Nephron progenitor cell (in vitro differentiated cells): ENCODE results near the gene DCD.
"Not testable (repeated sequence)": the region's sequence is repeated elsewhere in the genome, so short reads cannot be mapped to it uniquely, and the experiment has no call there.

Experiments used
- DNase-seq: peaks from one replicate; pipeline ENCODE4 v3.0.0; 2021
- H3K27ac Mint-ChIP-seq: 2 replicates; pipeline ENCODE4 v1.8.0; 2021; ENCODE audit warnings: mild to moderate bottlenecking, moderate library complexity, mixed read lengths
- H3K27me3 Mint-ChIP-seq: 2 replicates; pipeline ENCODE4 v1.8.0; 2021; ENCODE audit warnings: mild to moderate bottlenecking, low read depth, mixed read lengths; ENCODE audit not compliant: poor library complexity
- H3K36me3 Mint-ChIP-seq: 2 replicates; pipeline ENCODE4 v1.8.0; 2021; ENCODE audit warnings: low read depth, mixed read lengths
- H3K4me1 Mint-ChIP-seq: 2 replicates; pipeline ENCODE4 v1.8.0; 2021; ENCODE audit warnings: mixed read lengths
- H3K4me3 Mint-ChIP-seq: 2 replicates; pipeline ENCODE4 v1.8.0; 2021; ENCODE audit warnings: mild to moderate bottlenecking, moderate library complexity, mixed read lengths
- H3K9me3 Mint-ChIP-seq: 2 replicates; pipeline ENCODE4 v1.8.0; 2021; ENCODE audit warnings: mild to moderate bottlenecking, moderate library complexity, mixed read lengths
- TF ChIP-seq, protein P1 (sequence below): fragments of 200-600 bp; sonication (generic); IDR thresholded peaks from 2 replicates; pipeline ENCODE4 v1.5.0; 2021; ENCODE audit warnings: antibody characterized with exemption

Gene DCD

DNA sequence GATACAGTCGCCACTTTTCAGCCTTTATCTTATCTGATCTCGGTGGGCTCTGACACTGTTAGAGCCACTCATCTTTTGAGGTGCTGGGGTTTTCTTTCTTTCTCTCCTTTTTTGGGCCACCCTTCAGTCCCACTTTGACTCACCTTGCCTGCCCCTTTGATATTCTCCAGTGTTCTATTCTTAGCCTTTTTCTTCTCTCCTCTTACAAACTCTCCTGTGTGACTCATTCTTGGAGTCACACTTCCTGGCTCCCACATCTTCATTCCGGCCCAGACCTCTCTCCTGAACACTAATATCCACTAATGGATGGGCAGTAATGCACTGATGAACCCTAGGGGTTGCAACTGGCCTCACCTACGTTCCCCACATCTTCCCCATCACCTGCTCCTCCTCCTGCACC is 2.2 kb upstream of the DCD start:
- Mint-ChIP-seq H3K4me3 (no peak overlapping the region), H3K27ac (no peak overlapping the region), H3K27me3 (peaks cover 21% of the 10 kb centered on the region), H3K9me3 (no peaks in the 10 kb centered on the region), H3K4me1 (peaks cover 4% of the 10 kb centered on the region), H3K36me3 (no peaks in the 10 kb centered on the region)
- DNase-seq, result no peak
- TF ChIP-seq, protein P1, sequence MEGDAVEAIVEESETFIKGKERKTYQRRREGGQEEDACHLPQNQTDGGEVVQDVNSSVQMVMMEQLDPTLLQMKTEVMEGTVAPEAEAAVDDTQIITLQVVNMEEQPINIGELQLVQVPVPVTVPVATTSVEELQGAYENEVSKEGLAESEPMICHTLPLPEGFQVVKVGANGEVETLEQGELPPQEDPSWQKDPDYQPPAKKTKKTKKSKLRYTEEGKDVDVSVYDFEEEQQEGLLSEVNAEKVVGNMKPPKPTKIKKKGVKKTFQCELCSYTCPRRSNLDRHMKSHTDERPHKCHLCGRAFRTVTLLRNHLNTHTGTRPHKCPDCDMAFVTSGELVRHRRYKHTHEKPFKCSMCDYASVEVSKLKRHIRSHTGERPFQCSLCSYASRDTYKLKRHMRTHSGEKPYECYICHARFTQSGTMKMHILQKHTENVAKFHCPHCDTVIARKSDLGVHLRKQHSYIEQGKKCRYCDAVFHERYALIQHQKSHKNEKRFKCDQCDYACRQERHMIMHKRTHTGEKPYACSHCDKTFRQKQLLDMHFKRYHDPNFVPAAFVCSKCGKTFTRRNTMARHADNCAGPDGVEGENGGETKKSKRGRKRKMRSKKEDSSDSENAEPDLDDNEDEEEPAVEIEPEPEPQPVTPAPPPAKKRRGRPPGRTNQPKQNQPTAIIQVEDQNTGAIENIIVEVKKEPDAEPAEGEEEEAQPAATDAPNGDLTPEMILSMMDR, result no peak

DNA sequence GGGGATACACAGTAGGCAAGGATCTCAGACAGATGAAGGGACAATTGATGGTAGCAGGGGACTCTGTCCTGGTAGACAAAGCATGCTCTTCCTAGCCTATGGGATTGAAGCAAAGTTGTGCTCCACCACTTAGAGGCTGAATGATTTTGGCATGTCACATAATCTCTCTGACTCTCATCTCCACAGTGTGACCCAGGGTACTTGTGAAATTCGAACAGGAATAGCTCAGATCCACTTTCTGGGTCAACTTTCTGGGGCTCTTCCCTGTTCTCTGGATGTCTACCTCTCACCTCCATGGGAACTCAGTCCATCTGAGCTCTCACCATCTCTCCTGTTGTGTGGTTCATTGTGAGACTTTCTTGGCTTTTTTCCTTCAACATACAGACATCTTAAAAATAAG is 1.7 kb upstream of the DCD start:
- TF ChIP-seq, protein P1, result no peak
- H3K27ac Mint-ChIP-seq, result no peak overlapping the region
- H3K4me1 Mint-ChIP-seq, result no peaks in the 10 kb centered on the region
- no peaks in the 10 kb centered on the region for H3K36me3 Mint-ChIP-seq
- no peak overlapping the region for H3K4me3 Mint-ChIP-seq
- peaks cover 24% of the 10 kb centered on the region for H3K27me3 Mint-ChIP-seq
- DNase-seq, result no peak
- no peaks in the 10 kb centered on the region for H3K9me3 Mint-ChIP-seq

DNA sequence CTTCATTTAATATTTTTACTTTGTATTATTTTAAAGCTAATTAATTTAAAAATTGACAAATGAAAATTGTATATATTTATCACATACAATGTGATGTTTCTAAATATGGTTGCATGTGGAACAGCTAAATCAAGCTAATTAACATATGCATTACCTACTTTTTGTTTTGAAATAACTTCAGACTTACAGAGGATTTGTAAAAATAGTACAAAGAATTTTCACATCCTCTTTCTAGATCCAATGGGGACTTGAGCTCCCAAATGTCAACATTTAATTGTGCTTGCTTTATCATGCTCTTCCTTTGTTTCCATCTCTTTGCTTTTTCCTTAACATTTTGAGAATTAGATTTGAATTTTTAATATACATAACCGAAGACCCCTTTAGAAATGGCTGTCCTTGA is 6.6 kb downstream of the DCD start:
- H3K27me3 Mint-ChIP-seq, result peaks cover 33% of the 10 kb centered on the region
- no peak overlapping the region for H3K4me3 Mint-ChIP-seq
- H3K27ac Mint-ChIP-seq, result no peak overlapping the region
- H3K36me3 Mint-ChIP-seq, result no peaks in the 10 kb centered on the region
- H3K9me3 Mint-ChIP-seq, result peaks cover 14% of the 10 kb centered on the region
- TF ChIP-seq, protein P1, result no peak
- H3K4me1 Mint-ChIP-seq, result no peaks in the 10 kb centered on the region
- no peak for DNase-seq

- peaks cover 29% of the 10 kb centered on the region for H3K27me3 Mint-ChIP-seq
- TF ChIP-seq, protein P1, result no peak
- DNase-seq, result no peak
- H3K9me3 Mint-ChIP-seq, result peaks cover 14% of the 10 kb centered on the region
- H3K36me3 Mint-ChIP-seq, result no peaks in the 10 kb centered on the region
- no peak overlapping the region for H3K4me3 Mint-ChIP-seq
- no peak overlapping the region for H3K27ac Mint-ChIP-seq
- no peaks in the 10 kb centered on the region for H3K4me1 Mint-ChIP-seq
These were observed 7.1 kb downstream of the DCD start for GRCh38 chr12:54641089-54641488.

DNA sequence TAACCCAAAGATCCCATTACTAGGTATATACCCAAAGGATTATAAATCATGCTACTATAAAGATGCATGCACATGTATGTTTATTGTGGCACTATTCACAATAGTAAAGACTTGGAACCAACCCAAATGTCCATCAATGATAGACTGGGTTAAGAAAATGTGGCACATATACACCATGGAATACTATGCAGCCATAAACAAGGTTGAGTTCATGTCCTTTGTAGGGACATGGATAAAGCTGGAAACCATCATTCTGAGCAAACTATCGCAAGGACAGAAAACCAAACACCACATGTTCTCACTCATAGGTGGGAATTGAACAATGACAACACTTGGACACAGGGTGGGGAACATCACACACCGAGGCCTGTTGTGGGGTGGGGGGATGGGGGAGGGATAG is 9.1 kb downstream of the DCD start:
- Mint-ChIP-seq H3K27me3 (peaks cover 24% of the 10 kb centered on the region), H3K9me3 (peaks cover 14% of the 10 kb centered on the region)
- not testable (repeated sequence) for H3K27ac Mint-ChIP-seq, H3K4me3 Mint-ChIP-seq, H3K4me1 Mint-ChIP-seq, DNase-seq, H3K36me3 Mint-ChIP-seq

DNA sequence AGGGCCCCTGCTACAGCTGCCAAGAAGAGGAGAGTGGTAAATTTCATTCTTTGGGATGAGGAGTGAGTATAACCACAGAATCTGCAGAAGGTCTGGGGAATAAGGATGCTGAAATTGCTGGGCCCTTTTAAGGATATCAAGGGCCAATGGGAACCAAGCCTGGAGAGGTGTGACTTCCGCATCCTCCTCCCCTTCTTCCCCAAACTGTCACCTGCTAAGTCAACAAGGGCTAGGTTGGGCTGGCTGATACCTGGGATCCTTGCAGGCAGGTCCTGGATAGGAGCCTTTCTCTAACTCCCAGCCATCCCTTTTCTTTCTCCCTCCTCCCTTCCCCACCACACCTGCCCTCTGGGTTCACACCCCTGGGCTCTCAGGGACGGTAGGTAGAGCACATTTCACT is 13.4 kb downstream of the DCD start, which contains the start of gene LACRT:
LACRT (minus strand) TSS at position 101 of the 400 bp plus-strand sequence; CDS start at position 47, 54 bp downstream.
- no peaks in the 10 kb centered on the region for H3K4me1 Mint-ChIP-seq
- peaks cover 10% of the 10 kb centered on the region for H3K9me3 Mint-ChIP-seq
- H3K27me3 Mint-ChIP-seq, result peaks cover 42% of the 10 kb centered on the region
- TF ChIP-seq, protein P1, result no peak
- no peaks in the 10 kb centered on the region for H3K36me3 Mint-ChIP-seq
- DNase-seq, result no peak
- H3K27ac Mint-ChIP-seq, result no peak within 1 kb of the TSS
- no peak within 1 kb of the TSS for H3K4me3 Mint-ChIP-seq
